ENCODE data around the gene OR52E8.

The OR52E8 gene

GRCh38 chr11:5887172-5887571, 29.7 kb upstream of the OR52E8 start:
- no peaks in the 10 kb centered on the region for H3K27me3 ChIP-seq (ENCODE audit: insufficient read depth, poor library complexity, severe bottlenecking)
- no peak for TF ChIP-seq CTCF (IDR thresholded peaks at IDR 0.05; ENCODE audit: poor library complexity, severe bottlenecking)
- no peak for ATAC-seq (ENCODE audit: low read depth)

GRCh38 chr11:5881756-5882155, 24.3 kb upstream of the OR52E8 start:
- DNase-seq (ENCODE audit: low spot score) (no peak), ATAC-seq (ENCODE audit: low read depth) (no peak)
- no peak overlapping the region for H3K4me3 ChIP-seq (ENCODE audit: severe bottlenecking)
- H3K4me1 ChIP-seq (ENCODE audit: insufficient read depth, poor library complexity, severe bottlenecking): no peaks in the 10 kb centered on the region
- H3K36me3 ChIP-seq (ENCODE audit: low read depth): no peaks in the 10 kb centered on the region
- no peaks in the 10 kb centered on the region for H3K9me3 ChIP-seq (ENCODE audit: severe bottlenecking)
- H3K27ac ChIP-seq (ENCODE audit: poor library complexity, severe bottlenecking): no peak overlapping the region
- H3K27me3 ChIP-seq (ENCODE audit: insufficient read depth, poor library complexity, severe bottlenecking): peaks cover 3% of the 10 kb centered on the region
- no peak for TF ChIP-seq CTCF (IDR thresholded peaks at IDR 0.05; ENCODE audit: poor library complexity, severe bottlenecking)

More at GRCh38 chr11:5887172-5887571, 29.7 kb upstream of the OR52E8 start:
- H3K36me3 ChIP-seq (ENCODE audit: low read depth): no peaks in the 10 kb centered on the region
- H3K9me3 ChIP-seq (ENCODE audit: severe bottlenecking): no peaks in the 10 kb centered on the region
- no peaks in the 10 kb centered on the region for H3K4me1 ChIP-seq (ENCODE audit: insufficient read depth, poor library complexity, severe bottlenecking)
- H3K4me3 ChIP-seq (ENCODE audit: severe bottlenecking): no peak overlapping the region
- H3K27ac ChIP-seq (ENCODE audit: poor library complexity, severe bottlenecking): no peak overlapping the region
- no peak for DNase-seq (ENCODE audit: low spot score)

- H3K27me3 ChIP-seq (ENCODE audit: insufficient read depth, poor library complexity, severe bottlenecking): peaks cover 3% of the 10 kb centered on the region
- H3K9me3 ChIP-seq (ENCODE audit: severe bottlenecking): no peaks in the 10 kb centered on the region
- no peaks in the 10 kb centered on the region for H3K36me3 ChIP-seq (ENCODE audit: low read depth)
- no peak within 1 kb of the TSS for H3K4me3 ChIP-seq (ENCODE audit: severe bottlenecking)
- TF ChIP-seq CTCF (IDR thresholded peaks at IDR 0.05; ENCODE audit: poor library complexity, severe bottlenecking): no peak
- ATAC-seq (ENCODE audit: low read depth) (no peak), DNase-seq (ENCODE audit: low spot score) (no peak)
- no peaks in the 10 kb centered on the region for H3K4me1 ChIP-seq (ENCODE audit: insufficient read depth, poor library complexity, severe bottlenecking)
- H3K27ac ChIP-seq (ENCODE audit: poor library complexity, severe bottlenecking): no peak within 1 kb of the TSS
These were observed 22.8 kb upstream of the OR52E8 start, which contains the start of gene OR52E4 for GRCh38 chr11:5880329-5880728. Gene OR52E4, plus strand, starts transcription at chr11:5880629. Its CDS starts 3,664 bp downstream, at chr11:5884293.

- ATAC-seq (ENCODE audit: low read depth) (no peak), DNase-seq (ENCODE audit: low spot score) (no peak)
- TF ChIP-seq CTCF (IDR thresholded peaks at IDR 0.05; ENCODE audit: poor library complexity, severe bottlenecking): no peak
These were observed 21.1 kb upstream of the OR52E8 start for GRCh38 chr11:5878564-5878963.

GRCh38 chr11:5865826-5866225, 8.3 kb upstream of the OR52E8 start:
- Histone ChIP-seq H3K4me1 (ENCODE audit: insufficient read depth, poor library complexity, severe bottlenecking) (no peaks in the 10 kb centered on the region), H3K27me3 (ENCODE audit: insufficient read depth, poor library complexity, severe bottlenecking) (no peaks in the 10 kb centered on the region), H3K27ac (ENCODE audit: poor library complexity, severe bottlenecking) (no peak overlapping the region), H3K4me3 (ENCODE audit: severe bottlenecking) (no peak overlapping the region), H3K36me3 (ENCODE audit: low read depth) (no peaks in the 10 kb centered on the region), H3K9me3 (ENCODE audit: severe bottlenecking) (no peaks in the 10 kb centered on the region)
- no peak for TF ChIP-seq CTCF (IDR thresholded peaks at IDR 0.05; ENCODE audit: poor library complexity, severe bottlenecking)
- no peak for ATAC-seq (ENCODE audit: low read depth)
- DNase-seq (ENCODE audit: low spot score): no peak

More at GRCh38 chr11:5878564-5878963, 21.1 kb upstream of the OR52E8 start:
- Histone ChIP-seq H3K27ac (ENCODE audit: poor library complexity, severe bottlenecking) (no peak overlapping the region), H3K4me1 (ENCODE audit: insufficient read depth, poor library complexity, severe bottlenecking) (no peaks in the 10 kb centered on the region), H3K36me3 (ENCODE audit: low read depth) (no peaks in the 10 kb centered on the region), H3K4me3 (ENCODE audit: severe bottlenecking) (no peak overlapping the region), H3K27me3 (ENCODE audit: insufficient read depth, poor library complexity, severe bottlenecking) (peaks cover 3% of the 10 kb centered on the region), H3K9me3 (ENCODE audit: severe bottlenecking) (no peaks in the 10 kb centered on the region)
